DMS114 treated with DMSO at 0.1 percent for 48 hours (cell line): ENCODE data around the gene KIZ.
"Not testable (repeated sequence)": the region's sequence is repeated elsewhere in the genome, so short reads cannot be mapped to it uniquely, and the experiment has no call there.

Experiments used
- DNase-seq: peaks from one replicate; lab custom pipeline; 2025; ENCODE audit not compliant: unreplicated experiment; lab: John Stamatoyannopoulos, UW

KIZ gene

GRCh38 chr20:21225215-21225947 lies 99.5 kb downstream of the KIZ start:
- no peak for DNase-seq

GRCh38 chr20:21228511-21228910 lies 102.6 kb downstream of the KIZ start:
- no peak for DNase-seq

GRCh38 chr20:21229163-21229562 lies 103.3 kb downstream of the KIZ start:
- no peak for DNase-seq

GRCh38 chr20:21230220-21230619 lies 104.3 kb downstream of the KIZ start:
- DNase-seq, result no peak

- DNase-seq, result no peak
These were observed 104.8 kb downstream of the KIZ start for GRCh38 chr20:21230686-21231085.

GRCh38 chr20:21232546-21233280 lies 106.8 kb downstream of the KIZ start:
- no peak for DNase-seq

- DNase-seq, result no peak
These were observed 108.4 kb downstream of the KIZ start for GRCh38 chr20:21234324-21234723.

- DNase-seq, result no peak
These were observed 109.1 kb downstream of the KIZ start for GRCh38 chr20:21234806-21235483.

- peak; percentile 55 for DNase-seq
These were observed 109.9 kb downstream of the KIZ start for GRCh38 chr20:21235484-21236445.

- no peak for DNase-seq
These were observed 112.3 kb downstream of the KIZ start for GRCh38 chr20:21237956-21238799.

GRCh38 chr20:21238818-21239536 lies 113.1 kb downstream of the KIZ start:
- DNase-seq, result no peak

- no peak for DNase-seq
These were observed 114.5 kb downstream of the KIZ start for GRCh38 chr20:21240394-21240793.

- no peak for DNase-seq
These were observed 115.5 kb downstream of the KIZ start for GRCh38 chr20:21241406-21241805.

- no peak for DNase-seq
These were observed 117.9 kb downstream of the KIZ start for GRCh38 chr20:21243811-21244210.

- no peak for DNase-seq
These were observed 118.9 kb downstream of the KIZ start for GRCh38 chr20:21244808-21245207.

GRCh38 chr20:21246161-21246560 lies 120.3 kb downstream of the KIZ start:
- DNase-seq, result no peak

GRCh38 chr20:21247603-21248095 lies 121.8 kb downstream of the KIZ start:
- DNase-seq, result not testable (repeated sequence)

GRCh38 chr20:21251278-21251677 lies 125.4 kb downstream of the KIZ start:
- DNase-seq, result no peak

GRCh38 chr20:21257192-21257591 lies 131.3 kb downstream of the KIZ start:
- no peak for DNase-seq
